HepG2 (cell line): ENCODE measurements around the gene KANSL1. TPM values are rescaled to one million over a fixed set of nuclear protein-coding genes. Genes with fewer than 3 reads are reported as not detected.

Experiments
- CSRNP1 ChIP-seq: sonication (generic); formaldehyde crosslinking; IDR thresholded peaks from 2 replicates; pipeline ENCODE4 v1.8.1; 2023; ENCODE audit warnings: mild to moderate bottlenecking, missing genetic modification reagents
- FOXA1 ChIP-seq, 2 experiments: fragments of 450-650 bp in 1 of 2; sonication (generic) in 1 of 2; formaldehyde crosslinking in 1 of 2; IDR thresholded peaks; 2 replicates each; pipeline versions ENCODE4 v1.4.0 to v1.6.1; 2016 to 2020; ENCODE audit warnings: missing genetic modification reagents in 1 of 2
- GTF2F1 ChIP-seq: fragments of 150-350 bp; IDR thresholded peaks from 2 replicates; pipeline ENCODE4 v1.6.1; 2014; ENCODE audit warnings: low read length
- HES4 ChIP-seq: sonication (generic); formaldehyde crosslinking; IDR thresholded peaks from 2 replicates; pipeline ENCODE4 v1.9.0; 2021; ENCODE audit warnings: mild to moderate bottlenecking, missing genetic modification reagents, borderline replicate concordance
- JUNB ChIP-seq: sonication (generic); formaldehyde crosslinking; IDR thresholded peaks from 2 replicates; pipeline ENCODE4 v1.8.0; 2022; ENCODE audit warnings: missing genetic modification reagents, mild to moderate bottlenecking, borderline replicate concordance
- SYNCRIP ChIP-seq: fragments of 200-400 bp; formaldehyde crosslinking; IDR thresholded peaks from 2 replicates; pipeline ENCODE4 v1.6.1; 2018; ENCODE audit warnings: mild to moderate bottlenecking, low read depth, low read length; ENCODE audit not compliant: insufficient read depth
- TAF1 ChIP-seq: sonication (generic); formaldehyde crosslinking; IDR thresholded peaks from 2 replicates; pipeline ENCODE4 v1.4.0; 2020; ENCODE audit warnings: missing genetic modification reagents
- TCF7 ChIP-seq: sonication (generic); IDR thresholded peaks from 2 replicates; pipeline ENCODE4 v1.6.1; 2016; ENCODE audit warnings: antibody characterized with exemption, low read depth
- TEAD3 ChIP-seq: optimal IDR thresholded peaks from 2 replicates; pipeline ENCODE3; 2016; ENCODE audit warnings: borderline replicate concordance
- ZNF296 ChIP-seq: sonication (generic); formaldehyde crosslinking; conservative IDR thresholded peaks from 2 replicates; pipeline ENCODE4 v1.5.0; 2020; ENCODE audit warnings: mild to moderate bottlenecking, missing genetic modification reagents
- ZNF441 ChIP-seq: sonication (generic); formaldehyde crosslinking; IDR thresholded peaks from 2 replicates; pipeline ENCODE4 v1.7.0; 2021; ENCODE audit warnings: missing genetic modification reagents, borderline replicate concordance
- ZNF549 ChIP-seq: sonication (generic); formaldehyde crosslinking; IDR thresholded peaks from 2 replicates; pipeline ENCODE4 v1.5.0; 2020; ENCODE audit warnings: missing genetic modification reagents
- ZNF709 ChIP-seq: sonication (generic); formaldehyde crosslinking; IDR thresholded peaks from 2 replicates; pipeline ENCODE4 v1.5.0; 2020; ENCODE audit warnings: mild to moderate bottlenecking, missing genetic modification reagents
- ZNF720 ChIP-seq: sonication (generic); formaldehyde crosslinking; IDR thresholded peaks from 2 replicates; pipeline ENCODE4 v1.4.0; 2020; ENCODE audit warnings: missing genetic modification reagents
- ZNF780A ChIP-seq: sonication (generic); formaldehyde crosslinking; IDR thresholded peaks from 2 replicates; pipeline ENCODE4 v1.8.0; 2022; ENCODE audit warnings: mild to moderate bottlenecking, missing genetic modification reagents, moderate library complexity
- ZNF850 ChIP-seq: sonication (generic); formaldehyde crosslinking; conservative IDR thresholded peaks from 2 replicates; pipeline ENCODE4 v1.9.0; 2021; ENCODE audit warnings: mild to moderate bottlenecking, missing genetic modification reagents
- polyA plus RNA-seq, 8 experiments: library from polyadenylated mRNA; depleted of rRNA in 3 of 8; stranded (reverse) in 7 of 8; unstranded in 1 of 8; fragments of >200 nt; fragmentation: Illumina TruSeq in 4 of 8; extraction: Trizol in 4 of 8; gene quantifications; 2 replicates each; pipeline versions ENCODE4 v1.2.1 to v1.2.3, GENCODE V29; 2011 to 2016; ENCODE audit warnings: low read depth in 4 of 8, missing spikeins in 1 of 8, mixed read lengths in 1 of 8; ENCODE audit not compliant: insufficient read depth in 1 of 8
- total RNA-seq, 5 experiments: library from RNA; depleted of rRNA; stranded (reverse); fragments of >200 nt; fragmentation: Illumina TruSeq; extraction: Trizol; gene quantifications; 2 replicates each; pipeline ENCODE4 v1.2.3, GENCODE V29; 2016; ENCODE audit warnings: low read depth in 1 of 5
- TF ChIP-seq, protein P1 (sequence below): sonication (generic); formaldehyde crosslinking; conservative IDR thresholded peaks from 2 replicates; pipeline ENCODE4 v1.4.0; 2020; ENCODE audit warnings: mild to moderate bottlenecking, missing genetic modification reagents, moderate library complexity
- TF ChIP-seq, protein P2 (sequence below): sonication (generic); formaldehyde crosslinking; IDR thresholded peaks from 2 replicates; pipeline ENCODE4 v1.5.1; 2020; ENCODE audit warnings: mild to moderate bottlenecking, missing genetic modification reagents
- TF ChIP-seq, protein P3 (sequence below): sonication (generic); formaldehyde crosslinking; IDR thresholded peaks from 2 replicates; pipeline ENCODE4 v1.8.1; 2023; ENCODE audit warnings: mild to moderate bottlenecking, moderate library complexity, missing genetic modification reagents

KANSL1 gene
- total and polyA plus RNA-seq, 2 of the 13 experiments (the other 11 are each of a cell fraction or from before 2014, with no cell fraction given), result 24.0 to 59.6 TPM

DNA sequence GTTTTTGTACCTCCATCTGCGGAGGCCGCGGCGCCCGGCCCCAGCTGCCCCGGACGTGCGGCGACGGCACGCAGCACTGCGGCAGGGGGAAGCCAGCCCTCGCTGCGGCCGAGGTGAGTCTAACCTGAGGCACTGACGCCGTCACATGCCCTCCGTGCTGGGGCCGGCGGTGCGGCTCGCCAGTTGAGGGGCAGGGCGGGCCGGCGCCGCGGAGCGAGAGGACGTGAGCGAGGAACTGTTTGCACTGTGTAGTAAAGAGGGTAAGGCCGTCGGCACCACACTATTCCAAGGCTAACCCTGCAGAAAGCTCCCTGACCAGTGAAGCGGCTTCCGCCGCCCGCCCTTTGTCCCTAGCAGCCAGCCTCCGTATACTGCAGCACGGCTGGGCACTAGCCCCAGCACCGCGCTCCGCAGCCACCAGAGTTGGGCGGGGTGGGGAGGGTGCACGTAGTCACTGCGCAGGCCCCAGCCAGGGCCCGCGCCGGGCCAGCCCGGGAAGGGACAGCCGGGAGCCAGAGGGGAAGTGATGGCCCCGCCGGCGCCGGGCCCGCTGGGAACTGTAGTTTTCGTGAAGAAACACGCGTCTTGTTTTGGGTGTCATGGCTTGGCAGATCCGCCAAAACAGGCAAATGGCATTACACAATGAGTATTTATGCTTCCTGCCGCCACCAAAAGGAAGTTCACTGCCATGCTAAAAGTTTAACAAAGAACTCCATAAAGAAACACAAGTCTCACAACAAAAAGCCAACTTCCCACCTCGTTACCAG, 580 bp upstream of the KANSL1 start (continued):
- TF ChIP-seq, protein P1, sequence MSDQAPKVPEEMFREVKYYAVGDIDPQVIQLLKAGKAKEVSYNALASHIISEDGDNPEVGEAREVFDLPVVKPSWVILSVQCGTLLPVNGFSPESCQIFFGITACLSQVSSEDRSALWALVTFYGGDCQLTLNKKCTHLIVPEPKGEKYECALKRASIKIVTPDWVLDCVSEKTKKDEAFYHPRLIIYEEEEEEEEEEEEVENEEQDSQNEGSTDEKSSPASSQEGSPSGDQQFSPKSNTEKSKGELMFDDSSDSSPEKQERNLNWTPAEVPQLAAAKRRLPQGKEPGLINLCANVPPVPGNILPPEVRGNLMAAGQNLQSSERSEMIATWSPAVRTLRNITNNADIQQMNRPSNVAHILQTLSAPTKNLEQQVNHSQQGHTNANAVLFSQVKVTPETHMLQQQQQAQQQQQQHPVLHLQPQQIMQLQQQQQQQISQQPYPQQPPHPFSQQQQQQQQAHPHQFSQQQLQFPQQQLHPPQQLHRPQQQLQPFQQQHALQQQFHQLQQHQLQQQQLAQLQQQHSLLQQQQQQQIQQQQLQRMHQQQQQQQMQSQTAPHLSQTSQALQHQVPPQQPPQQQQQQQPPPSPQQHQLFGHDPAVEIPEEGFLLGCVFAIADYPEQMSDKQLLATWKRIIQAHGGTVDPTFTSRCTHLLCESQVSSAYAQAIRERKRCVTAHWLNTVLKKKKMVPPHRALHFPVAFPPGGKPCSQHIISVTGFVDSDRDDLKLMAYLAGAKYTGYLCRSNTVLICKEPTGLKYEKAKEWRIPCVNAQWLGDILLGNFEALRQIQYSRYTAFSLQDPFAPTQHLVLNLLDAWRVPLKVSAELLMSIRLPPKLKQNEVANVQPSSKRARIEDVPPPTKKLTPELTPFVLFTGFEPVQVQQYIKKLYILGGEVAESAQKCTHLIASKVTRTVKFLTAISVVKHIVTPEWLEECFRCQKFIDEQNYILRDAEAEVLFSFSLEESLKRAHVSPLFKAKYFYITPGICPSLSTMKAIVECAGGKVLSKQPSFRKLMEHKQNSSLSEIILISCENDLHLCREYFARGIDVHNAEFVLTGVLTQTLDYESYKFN (CRISPR knock-in tag), result peak; percentile 64
- no peak for TF ChIP-seq ZNF720 (CRISPR knock-in tag)
- TF ChIP-seq JUNB (CRISPR knock-in tag), result no peak
- TF ChIP-seq, protein P2, sequence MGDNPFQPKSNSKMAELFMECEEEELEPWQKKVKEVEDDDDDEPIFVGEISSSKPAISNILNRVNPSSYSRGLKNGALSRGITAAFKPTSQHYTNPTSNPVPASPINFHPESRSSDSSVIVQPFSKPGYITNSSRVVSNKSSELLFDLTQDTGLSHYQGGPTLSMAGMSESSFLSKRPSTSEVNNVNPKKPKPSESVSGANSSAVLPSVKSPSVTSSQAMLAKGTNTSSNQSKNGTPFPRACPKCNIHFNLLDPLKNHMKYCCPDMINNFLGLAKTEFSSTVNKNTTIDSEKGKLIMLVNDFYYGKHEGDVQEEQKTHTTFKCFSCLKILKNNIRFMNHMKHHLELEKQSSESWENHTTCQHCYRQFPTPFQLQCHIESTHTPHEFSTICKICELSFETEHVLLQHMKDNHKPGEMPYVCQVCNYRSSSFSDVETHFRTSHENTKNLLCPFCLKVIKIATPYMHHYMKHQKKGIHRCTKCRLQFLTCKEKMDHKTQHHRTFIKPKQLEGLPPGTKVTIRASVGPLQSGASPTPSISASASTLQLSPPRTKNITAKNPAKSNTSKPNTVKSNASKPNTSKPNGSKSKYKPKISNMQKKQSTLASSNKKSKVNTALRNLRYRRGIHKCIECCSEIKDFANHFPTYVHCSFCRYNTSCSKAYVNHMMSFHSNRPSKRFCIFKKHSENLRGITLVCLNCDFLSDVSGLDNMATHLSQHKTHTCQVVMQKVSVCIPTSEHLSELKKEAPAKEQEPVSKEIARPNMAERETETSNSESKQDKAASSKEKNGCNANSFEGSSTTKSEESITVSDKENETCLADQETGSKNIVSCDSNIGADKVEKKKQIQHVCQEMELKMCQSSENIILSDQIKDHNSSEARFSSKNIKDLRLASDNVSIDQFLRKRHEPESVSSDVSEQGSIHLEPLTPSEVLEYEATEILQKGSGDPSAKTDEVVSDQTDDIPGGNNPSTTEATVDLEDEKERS, result peak; percentile 63; the same call in 1 of the 2 replicates
- TF ChIP-seq GTF2F1, result 0 out of 2 replicates have a peak, but pooled peaks have one; percentile 46
- TF ChIP-seq TEAD3 (CRISPR knock-in tag), result peak; percentile 22
- TF ChIP-seq ZNF780A (CRISPR knock-in tag), result peak; percentile 49; the same call in 1 of the 2 replicates
- peak; percentile 66; the same call in 1 of the 2 replicates for TF ChIP-seq ZNF850 (CRISPR knock-in tag)
- no peak for TF ChIP-seq FOXA1 (IDR thresholded peaks at IDR 0.05)
- peak; percentile 21; the same call in 1 of the 2 replicates for TF ChIP-seq FOXA1 (CRISPR knock-in tag; IDR thresholded peaks at IDR 0.05)
- TF ChIP-seq SYNCRIP, result no peak
- TF ChIP-seq HES4 (CRISPR knock-in tag), result peak; percentile 95
- TF ChIP-seq CSRNP1 (CRISPR knock-in tag), result peak; percentile 93
- TF ChIP-seq TAF1 (CRISPR knock-in tag), result peak; percentile 79
- peak; percentile 89 for TF ChIP-seq ZNF709 (CRISPR knock-in tag)
- no peak for TF ChIP-seq ZNF296 (CRISPR knock-in tag)
- TF ChIP-seq TCF7, result no peak
- TF ChIP-seq, protein P3, sequence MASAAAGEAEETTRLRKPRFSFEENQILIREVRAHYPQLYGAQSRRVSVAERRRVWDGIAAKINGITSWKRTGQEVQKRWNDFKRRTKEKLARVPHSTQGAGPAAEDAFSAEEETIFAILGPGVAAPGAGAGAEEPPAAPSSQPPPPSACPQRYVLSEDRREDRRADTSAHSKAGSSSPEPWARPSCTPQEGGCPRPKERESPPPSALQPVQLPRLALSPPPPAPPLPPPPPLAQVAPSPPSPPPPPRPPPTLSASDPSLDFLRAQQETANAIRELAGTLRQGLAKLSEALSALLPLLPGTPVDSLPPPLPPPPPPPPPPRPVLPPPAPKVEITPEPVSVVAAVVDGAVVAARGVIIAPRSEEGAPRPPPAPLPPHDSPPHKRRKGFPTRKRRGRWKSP (CRISPR knock-in tag), result peak; percentile 57
- TF ChIP-seq ZNF441 (CRISPR knock-in tag), result peak; percentile 68; the same call in 1 of the 2 replicates
- no peak for TF ChIP-seq ZNF549
